Activated CD8-positive, alpha-beta memory T cell treated with anti-CD3 and anti-CD28 coated beads, Interleukin-2, amount 50 U/mL, for 48 hours (primary cell): Measurements from ENCODE around the gene SHROOM1.

ENCODE experiments used
- DNase-seq: peaks from one replicate; pipeline ENCODE4 v3.0.0-alpha.2; 2020

SHROOM1 gene

GRCh38 chr5:132853323-132853722 lies 22.9 kb upstream of the SHROOM1 start:
- DNase-seq, result peak; percentile 1

- DNase-seq, result no peak
Observed at GRCh38 chr5:132850066-132850465, 19.6 kb upstream of the SHROOM1 start.

GRCh38 chr5:132849347-132849746 lies 18.9 kb upstream of the SHROOM1 start:
- no peak for DNase-seq

GRCh38 chr5:132848270-132848669 lies 17.8 kb upstream of the SHROOM1 start:
- no peak for DNase-seq

- no peak for DNase-seq
Observed at GRCh38 chr5:132841305-132841704, 10.9 kb upstream of the SHROOM1 start.

GRCh38 chr5:132840896-132841295 lies 10.4 kb upstream of the SHROOM1 start:
- DNase-seq, result no peak

GRCh38 chr5:132840313-132840712 lies 9.9 kb upstream of the SHROOM1 start:
- DNase-seq, result no peak

- no peak for DNase-seq
Observed at GRCh38 chr5:132839426-132840301, 9.2 kb upstream of the SHROOM1 start.

- DNase-seq, result no peak
Observed at GRCh38 chr5:132838516-132839282, 8.3 kb upstream of the SHROOM1 start.

- peak; percentile 36 for DNase-seq
Observed at GRCh38 chr5:132837868-132838267, 7.4 kb upstream of the SHROOM1 start.

GRCh38 chr5:132836852-132837251 lies 6.4 kb upstream of the SHROOM1 start:
- DNase-seq, result peak; percentile 25

GRCh38 chr5:132834057-132834456 lies 3.6 kb upstream of the SHROOM1 start:
- DNase-seq, result no peak

GRCh38 chr5:132832612-132833011 lies 2.2 kb upstream of the SHROOM1 start:
- DNase-seq, result no peak

- no peak for DNase-seq
Observed at GRCh38 chr5:132831095-132831860, 831 bp upstream of the SHROOM1 start.

- peak; percentile 87 for DNase-seq
Observed at GRCh38 chr5:132829742-132830435, 558 bp downstream of the SHROOM1 start.

- no peak for DNase-seq
Observed at GRCh38 chr5:132828846-132829494, 1.5 kb downstream of the SHROOM1 start.

GRCh38 chr5:132827943-132828673 lies 2.3 kb downstream of the SHROOM1 start:
- DNase-seq, result peak; percentile 45

- no peak for DNase-seq
Observed at GRCh38 chr5:132826424-132827082, 3.9 kb downstream of the SHROOM1 start.

- no peak for DNase-seq
Observed at GRCh38 chr5:132825834-132826391, 4.5 kb downstream of the SHROOM1 start.

- no peak for DNase-seq
Observed at GRCh38 chr5:132825033-132825833, 5.2 kb downstream of the SHROOM1 start.
